HG02981 (cell line): ENCODE results near the gene OR6C74.

Experiments
- ATAC-seq: cut with Tn5 transposase; IDR thresholded peaks from one replicate; pipeline ENCODE4 v1.9.1; 2021; ENCODE audit warnings: mild to moderate bottlenecking, moderate library complexity; ENCODE audit not compliant: unreplicated experiment

OR6C74 gene

GRCh38 chr12:55244309-55244708 is at the start of gene OR6C74:
Gene OR6C74 (plus strand): TSS chr12:55244609. CDS start chr12:55247288, 2,679 bp downstream.
- no peak for ATAC-seq

- no peak for ATAC-seq
Observed at GRCh38 chr12:55220725-55221124, 23.7 kb upstream of the OR6C74 start, which contains the start of gene OR10A7. Gene OR10A7 (plus strand): TSS chr12:55221025. CDS start chr12:55221025, 0 bp downstream.

- no peak for ATAC-seq
Observed at GRCh38 chr12:55226523-55226922, 17.9 kb upstream of the OR6C74 start.

DNA sequence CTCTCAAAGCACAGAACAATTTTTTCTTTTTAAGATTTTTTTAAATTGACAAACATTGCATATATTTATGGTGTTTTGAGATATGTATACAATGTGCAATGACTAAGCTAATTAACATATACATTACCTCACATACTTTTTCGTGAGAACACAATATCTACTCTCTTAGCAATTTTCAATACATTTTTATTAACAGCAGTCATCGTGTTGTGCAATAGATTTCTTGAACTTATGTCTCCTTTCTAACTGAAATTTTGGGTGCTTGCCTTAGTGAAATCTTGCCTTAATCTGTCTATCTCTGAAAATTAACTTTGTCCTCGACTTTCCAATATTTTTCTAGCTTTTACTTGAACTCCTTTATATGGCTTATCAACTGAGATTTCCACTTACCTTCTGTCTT is 16.8 kb upstream of the OR6C74 start:
- ATAC-seq, result no peak

- no peak for ATAC-seq
Observed at GRCh38 chr12:55246159-55246558, 1.8 kb downstream of the OR6C74 start.

GRCh38 chr12:55250944-55251343 is 6.5 kb downstream of the OR6C74 start:
- ATAC-seq, result no peak

GRCh38 chr12:55253281-55253680 is 8.9 kb downstream of the OR6C74 start:
- no peak for ATAC-seq

- ATAC-seq, result no peak
Observed at GRCh38 chr12:55256831-55257230, 12.4 kb downstream of the OR6C74 start.

GRCh38 chr12:55258303-55258702 is 13.9 kb downstream of the OR6C74 start:
- no peak for ATAC-seq

- ATAC-seq, result no peak
Observed at GRCh38 chr12:55280991-55281390, 36.6 kb downstream of the OR6C74 start.

DNA sequence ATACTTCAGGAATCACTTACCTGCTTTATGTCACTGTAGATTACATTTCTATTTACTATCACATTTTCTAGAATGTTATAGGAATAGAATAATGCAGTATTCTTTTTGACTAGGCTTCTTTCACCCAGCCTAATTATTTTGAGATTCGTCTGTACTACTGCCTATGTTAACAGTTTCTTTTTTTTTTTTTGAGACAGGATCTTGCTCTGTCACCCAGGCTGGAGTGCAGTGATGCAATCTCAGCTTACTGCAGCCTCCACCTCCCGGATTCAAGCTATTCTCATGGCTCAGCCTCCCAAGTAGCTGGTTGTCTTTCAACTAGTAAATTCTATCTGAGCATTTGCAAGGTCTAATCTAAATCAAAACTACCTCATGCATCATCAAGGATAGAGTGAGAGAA is 45.6 kb downstream of the OR6C74 start:
- ATAC-seq, result no peak
